Glomerular endothelial cell (primary cell): Measurements from ENCODE around the gene UBE2J2. TPM values are rescaled to one million over a fixed set of nuclear protein-coding genes. Genes with fewer than 3 reads are reported as not detected.

Source experiments
- DNase-seq: peaks from one replicate; pipeline ENCODE4 v3.0.0-alpha.2; 2011; ENCODE audit warnings: low read depth, low spot score; ENCODE audit errors: extremely low read depth
- total RNA-seq: library from RNA; depleted of rRNA; stranded (reverse); fragments of >200 nt; gene quantifications from 2 replicates; pipeline ENCODE4 v1.2.3, GENCODE V29; 2015

The UBE2J2 gene
- total RNA-seq, 1 donor from 2014 or later: 80.3 TPM

GRCh38 chr1:1215881-1216605, 57.6 kb downstream of the UBE2J2 start:
- no peak for DNase-seq

GRCh38 chr1:1215080-1215676, 58.5 kb downstream of the UBE2J2 start:
- no peak for DNase-seq

- no peak for DNase-seq
Observed at GRCh38 chr1:1213345-1214265, 60.0 kb downstream of the UBE2J2 start, which contains the start of gene TNFRSF4. TNFRSF4 (minus strand) TSS chr1:1214153; CDS start chr1:1214127, 26 bp downstream.

GRCh38 chr1:1212780-1213344, 60.8 kb downstream of the UBE2J2 start:
- no peak for DNase-seq

GRCh38 chr1:1211541-1212441, 61.9 kb downstream of the UBE2J2 start:
- no peak for DNase-seq

- DNase-seq: no peak
Observed at GRCh38 chr1:1210726-1211540, 62.7 kb downstream of the UBE2J2 start.

- DNase-seq: no peak
Observed at GRCh38 chr1:1208713-1209433, 64.8 kb downstream of the UBE2J2 start.

GRCh38 chr1:1207571-1207892, 66.1 kb downstream of the UBE2J2 start:
- no peak for DNase-seq

GRCh38 chr1:1206966-1207531, 66.6 kb downstream of the UBE2J2 start:
- no peak for DNase-seq

- no peak for DNase-seq
Observed at GRCh38 chr1:1206376-1206965, 67.2 kb downstream of the UBE2J2 start, which contains the start of gene TNFRSF18. TNFRSF18 (minus strand) TSS chr1:1206592; CDS start chr1:1206571, 21 bp downstream.

GRCh38 chr1:1205769-1206375, 67.8 kb downstream of the UBE2J2 start:
- DNase-seq: no peak

- DNase-seq: no peak
Observed at GRCh38 chr1:1204998-1205768, 68.5 kb downstream of the UBE2J2 start.

GRCh38 chr1:1204425-1204920, 69.2 kb downstream of the UBE2J2 start:
- no peak for DNase-seq
